ENCODE measurements around the gene KIF15.

DNA sequence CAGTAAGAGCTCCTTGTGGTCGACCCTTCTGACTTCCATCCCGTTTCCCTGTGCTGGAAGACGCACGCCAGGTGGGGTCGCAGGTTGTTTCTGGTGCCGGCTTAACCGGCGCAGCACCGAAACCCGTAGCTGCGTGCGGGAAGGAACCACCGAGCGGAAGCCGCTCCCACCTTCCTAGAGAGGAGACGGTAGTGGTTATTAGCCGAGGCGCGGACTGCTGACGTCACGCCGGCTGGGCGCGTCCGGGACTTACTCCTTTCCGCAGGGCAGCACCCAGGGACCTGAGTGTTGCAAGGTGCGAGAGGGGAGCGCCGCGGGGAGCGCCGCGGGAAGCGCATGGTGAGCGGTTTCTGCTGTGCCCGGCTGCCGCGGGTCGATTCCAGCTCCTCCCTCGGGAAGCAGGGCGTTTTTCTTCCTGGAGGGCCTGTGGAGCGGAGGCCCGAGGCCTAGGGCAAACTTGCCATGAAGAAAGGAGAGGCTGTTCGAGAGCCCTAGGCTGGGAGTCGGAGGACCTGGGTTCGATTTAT lies 32.1 kb upstream of the KIF15 start, which contains the start of gene ZNF501:
- TF ChIP-seq, protein P1, sequence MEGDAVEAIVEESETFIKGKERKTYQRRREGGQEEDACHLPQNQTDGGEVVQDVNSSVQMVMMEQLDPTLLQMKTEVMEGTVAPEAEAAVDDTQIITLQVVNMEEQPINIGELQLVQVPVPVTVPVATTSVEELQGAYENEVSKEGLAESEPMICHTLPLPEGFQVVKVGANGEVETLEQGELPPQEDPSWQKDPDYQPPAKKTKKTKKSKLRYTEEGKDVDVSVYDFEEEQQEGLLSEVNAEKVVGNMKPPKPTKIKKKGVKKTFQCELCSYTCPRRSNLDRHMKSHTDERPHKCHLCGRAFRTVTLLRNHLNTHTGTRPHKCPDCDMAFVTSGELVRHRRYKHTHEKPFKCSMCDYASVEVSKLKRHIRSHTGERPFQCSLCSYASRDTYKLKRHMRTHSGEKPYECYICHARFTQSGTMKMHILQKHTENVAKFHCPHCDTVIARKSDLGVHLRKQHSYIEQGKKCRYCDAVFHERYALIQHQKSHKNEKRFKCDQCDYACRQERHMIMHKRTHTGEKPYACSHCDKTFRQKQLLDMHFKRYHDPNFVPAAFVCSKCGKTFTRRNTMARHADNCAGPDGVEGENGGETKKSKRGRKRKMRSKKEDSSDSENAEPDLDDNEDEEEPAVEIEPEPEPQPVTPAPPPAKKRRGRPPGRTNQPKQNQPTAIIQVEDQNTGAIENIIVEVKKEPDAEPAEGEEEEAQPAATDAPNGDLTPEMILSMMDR (IDR thresholded peaks at IDR 0.05), result no peak
- TF ChIP-seq RARB (CRISPR knock-in tag; IDR thresholded peaks at IDR 0.05) (no peak), POLR2A (IDR thresholded peaks at IDR 0.05; ENCODE audit: low read length) (no peak), KDM1A (IDR thresholded peaks at IDR 0.05; ENCODE audit: low read depth) (no peak)
- TF ChIP-seq, protein P2, sequence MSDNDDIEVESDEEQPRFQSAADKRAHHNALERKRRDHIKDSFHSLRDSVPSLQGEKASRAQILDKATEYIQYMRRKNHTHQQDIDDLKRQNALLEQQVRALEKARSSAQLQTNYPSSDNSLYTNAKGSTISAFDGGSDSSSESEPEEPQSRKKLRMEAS (IDR thresholded peaks at IDR 0.05), result no peak
- TF ChIP-seq, protein P3, sequence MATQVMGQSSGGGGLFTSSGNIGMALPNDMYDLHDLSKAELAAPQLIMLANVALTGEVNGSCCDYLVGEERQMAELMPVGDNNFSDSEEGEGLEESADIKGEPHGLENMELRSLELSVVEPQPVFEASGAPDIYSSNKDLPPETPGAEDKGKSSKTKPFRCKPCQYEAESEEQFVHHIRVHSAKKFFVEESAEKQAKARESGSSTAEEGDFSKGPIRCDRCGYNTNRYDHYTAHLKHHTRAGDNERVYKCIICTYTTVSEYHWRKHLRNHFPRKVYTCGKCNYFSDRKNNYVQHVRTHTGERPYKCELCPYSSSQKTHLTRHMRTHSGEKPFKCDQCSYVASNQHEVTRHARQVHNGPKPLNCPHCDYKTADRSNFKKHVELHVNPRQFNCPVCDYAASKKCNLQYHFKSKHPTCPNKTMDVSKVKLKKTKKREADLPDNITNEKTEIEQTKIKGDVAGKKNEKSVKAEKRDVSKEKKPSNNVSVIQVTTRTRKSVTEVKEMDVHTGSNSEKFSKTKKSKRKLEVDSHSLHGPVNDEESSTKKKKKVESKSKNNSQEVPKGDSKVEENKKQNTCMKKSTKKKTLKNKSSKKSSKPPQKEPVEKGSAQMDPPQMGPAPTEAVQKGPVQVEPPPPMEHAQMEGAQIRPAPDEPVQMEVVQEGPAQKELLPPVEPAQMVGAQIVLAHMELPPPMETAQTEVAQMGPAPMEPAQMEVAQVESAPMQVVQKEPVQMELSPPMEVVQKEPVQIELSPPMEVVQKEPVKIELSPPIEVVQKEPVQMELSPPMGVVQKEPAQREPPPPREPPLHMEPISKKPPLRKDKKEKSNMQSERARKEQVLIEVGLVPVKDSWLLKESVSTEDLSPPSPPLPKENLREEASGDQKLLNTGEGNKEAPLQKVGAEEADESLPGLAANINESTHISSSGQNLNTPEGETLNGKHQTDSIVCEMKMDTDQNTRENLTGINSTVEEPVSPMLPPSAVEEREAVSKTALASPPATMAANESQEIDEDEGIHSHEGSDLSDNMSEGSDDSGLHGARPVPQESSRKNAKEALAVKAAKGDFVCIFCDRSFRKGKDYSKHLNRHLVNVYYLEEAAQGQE (IDR thresholded peaks at IDR 0.05), result no peak

Data from A549 (cell line).